A673 (cell line): ENCODE measurements around the gene CCDC179.

Source experiments
- CTCF ChIP-seq: fragments of 300-800, 200-600 bp; sonication (generic); conservative IDR thresholded peaks from 2 replicates; pipeline ENCODE4 v1.5.1; 2017; ENCODE audit warnings: low read depth, mild to moderate bottlenecking, antibody characterized with exemption, low read length, moderate library complexity, mixed read lengths
- EZH2 ChIP-seq: fragments of 200-600 bp; sonication (generic); IDR thresholded peaks from 2 replicates; pipeline ENCODE4 v1.6.1; 2017; ENCODE audit warnings: borderline replicate concordance, low read depth, mild to moderate bottlenecking, mixed read lengths, antibody characterized with exemption, low read length; ENCODE audit not compliant: poor library complexity, severe bottlenecking

GRCh38 chr11:22860241-22860640, at the start of gene CCDC179:
- TF ChIP-seq CTCF: no peak
- no peak for TF ChIP-seq EZH2
